ENCODE data around the gene EDN3.
"Not testable (repeated sequence)": the region's sequence is repeated elsewhere in the genome, so short reads cannot be mapped to it uniquely, and the experiment has no call there.

The EDN3 gene

GRCh38 chr20:59352990-59353389, 52.6 kb downstream of the EDN3 start:
- no peak overlapping the region for H3K4me3 ChIP-seq (ENCODE audit: low read depth, low read length)
- no peak for DNase-seq (ENCODE audit: low read depth)

GRCh38 chr20:59354460-59354859, 54.0 kb downstream of the EDN3 start:
- TF ChIP-seq CTCF (conservative IDR thresholded peaks at IDR 0.05; ENCODE audit: low read depth, low read length), result no peak
- no peak for DNase-seq (ENCODE audit: low read depth)
- H3K4me3 ChIP-seq (ENCODE audit: low read depth, low read length), result no peak overlapping the region

More at GRCh38 chr20:59352990-59353389, 52.6 kb downstream of the EDN3 start:
- TF ChIP-seq CTCF (conservative IDR thresholded peaks at IDR 0.05; ENCODE audit: low read depth, low read length), result no peak

- DNase-seq (ENCODE audit: low read depth), result no peak
Measured at GRCh38 chr20:59355242-59355641, 54.8 kb downstream of the EDN3 start.

GRCh38 chr20:59356662-59357165, 56.3 kb downstream of the EDN3 start:
- TF ChIP-seq CTCF (conservative IDR thresholded peaks at IDR 0.05; ENCODE audit: low read depth, low read length), result no peak
- DNase-seq (ENCODE audit: low read depth), result no peak
- no peak overlapping the region for H3K4me3 ChIP-seq (ENCODE audit: low read depth, low read length)

More at GRCh38 chr20:59355242-59355641, 54.8 kb downstream of the EDN3 start:
- no peak for TF ChIP-seq CTCF (conservative IDR thresholded peaks at IDR 0.05; ENCODE audit: low read depth, low read length)
- H3K4me3 ChIP-seq (ENCODE audit: low read depth, low read length), result no peak overlapping the region

- DNase-seq (ENCODE audit: low read depth), result not testable (repeated sequence)
Measured at GRCh38 chr20:59358793-59359192, 58.4 kb downstream of the EDN3 start.

GRCh38 chr20:59359906-59360725, 59.7 kb downstream of the EDN3 start:
- no peak for DNase-seq (ENCODE audit: low read depth)
- no peak overlapping the region for H3K4me3 ChIP-seq (ENCODE audit: low read depth, low read length)
- no peak for TF ChIP-seq CTCF (conservative IDR thresholded peaks at IDR 0.05; ENCODE audit: low read depth, low read length)

More at GRCh38 chr20:59358793-59359192, 58.4 kb downstream of the EDN3 start:
- H3K4me3 ChIP-seq (ENCODE audit: low read depth, low read length), result not testable (repeated sequence)

GRCh38 chr20:59360934-59361333, 60.5 kb downstream of the EDN3 start:
- no peak for DNase-seq (ENCODE audit: low read depth)
- no peak for TF ChIP-seq CTCF (conservative IDR thresholded peaks at IDR 0.05; ENCODE audit: low read depth, low read length)
- no peak overlapping the region for H3K4me3 ChIP-seq (ENCODE audit: low read depth, low read length)
